ENCODE measurements around the gene CYP3A7. TPM values are rescaled to one million over a fixed set of nuclear protein-coding genes. Genes with fewer than 3 reads are reported as not detected.

CYP3A7 gene
- total and polyA plus RNA-seq, 9 of the 15 experiments (the other 6 are each of a cell fraction or from before 2014, with no cell fraction given) = 0.20 TPM; not detected in 8

GRCh38 chr7:99709260-99709659 lies 25.7 kb downstream of the CYP3A7 start:
- Histone ChIP-seq H3K27me3 (ENCODE audit: control insufficient read depth in 2 of 2, insufficient read depth in 2 of 2, low read length in 2 of 2) (no peaks in the 10 kb centered on the region), H2AFZ (ENCODE audit: low read depth, low read length) (no peak overlapping the region), H3K27ac (ENCODE audit: extremely low read depth, low read depth, low read length) (no peak overlapping the region), H3K4me2 (ENCODE audit: insufficient read depth, low read length) (no peak overlapping the region), H4K20me1 (replicated peaks; ENCODE audit: control insufficient read depth, insufficient read depth, low read length) (no peaks in the 10 kb centered on the region), H3K4me3 (no peak overlapping the region), H3K9me1 (ENCODE audit: control insufficient read depth, insufficient read depth, low read length) (no peaks in the 10 kb centered on the region), H3K9me3 (replicated peaks; ENCODE audit: control insufficient read depth, insufficient read depth, low read depth, low read length) (no peaks in the 10 kb centered on the region), H3K36me3 (ENCODE audit: control insufficient read depth, insufficient read depth, low read length) (no peaks in the 10 kb centered on the region), H3K79me2 (ENCODE audit: control insufficient read depth, insufficient read depth, low read length) (no peaks in the 10 kb centered on the region), H3K9ac (ENCODE audit: insufficient read depth in 1 of 2, low read depth in 2 of 2, low read length in 2 of 2) (no peak overlapping the region), H3K4me1 (replicated peaks in 1 of 2; ENCODE audit: control insufficient read depth in 2 of 2, insufficient read depth in 2 of 2, low read length in 2 of 2) (peaks cover 3% of the 10 kb centered on the region in 2 experiments; a peak in 3 of 5 replicates)
- ATAC-seq = no peak
- BruUV-seq (replicated peaks) = no TSS peak
- no peak for FAIRE-seq
- ChIA-PET POLR2A (no interaction called here), CTCF (ENCODE audit: low intra/inter-chr PET ratio) (no interaction called here)
- intact Hi-C loops (cut with micrococcal nuclease) = no loop called here
- 33% methylated on average over 2 of the region's 2 CpGs for WGBS (ENCODE audit: insufficient coverage, low coverage, missing lambda C conversion rate)
- DNase-seq (ENCODE audit: extremely low read depth in 1 of 4, low spot score in 3 of 4) = no peak
- in situ Hi-C loops (cut with MboI) = no loop called here
- TF ChIP-seq GATAD2B (IDR thresholded peaks at IDR 0.05; ENCODE audit: borderline replicate concordance) (no peak), RBM25 (IDR thresholded peaks at IDR 0.05; ENCODE audit: low read depth, low read length, severe bottlenecking) (no peak), ILK (tag; IDR thresholded peaks at IDR 0.05; ENCODE audit: borderline replicate concordance, low read depth) (no peak), ZKSCAN1 (IDR thresholded peaks at IDR 0.05; ENCODE audit: low read depth, low read length) (no peak), NKRF (IDR thresholded peaks at IDR 0.05; ENCODE audit: borderline replicate concordance) (no peak), CCAR2 (IDR thresholded peaks at IDR 0.05; ENCODE audit: low read depth, low read length) (no peak), ARHGAP35 (IDR thresholded peaks at IDR 0.05; ENCODE audit: partially characterized antibody) (no peak)
- TF ChIP-seq, protein P1, sequence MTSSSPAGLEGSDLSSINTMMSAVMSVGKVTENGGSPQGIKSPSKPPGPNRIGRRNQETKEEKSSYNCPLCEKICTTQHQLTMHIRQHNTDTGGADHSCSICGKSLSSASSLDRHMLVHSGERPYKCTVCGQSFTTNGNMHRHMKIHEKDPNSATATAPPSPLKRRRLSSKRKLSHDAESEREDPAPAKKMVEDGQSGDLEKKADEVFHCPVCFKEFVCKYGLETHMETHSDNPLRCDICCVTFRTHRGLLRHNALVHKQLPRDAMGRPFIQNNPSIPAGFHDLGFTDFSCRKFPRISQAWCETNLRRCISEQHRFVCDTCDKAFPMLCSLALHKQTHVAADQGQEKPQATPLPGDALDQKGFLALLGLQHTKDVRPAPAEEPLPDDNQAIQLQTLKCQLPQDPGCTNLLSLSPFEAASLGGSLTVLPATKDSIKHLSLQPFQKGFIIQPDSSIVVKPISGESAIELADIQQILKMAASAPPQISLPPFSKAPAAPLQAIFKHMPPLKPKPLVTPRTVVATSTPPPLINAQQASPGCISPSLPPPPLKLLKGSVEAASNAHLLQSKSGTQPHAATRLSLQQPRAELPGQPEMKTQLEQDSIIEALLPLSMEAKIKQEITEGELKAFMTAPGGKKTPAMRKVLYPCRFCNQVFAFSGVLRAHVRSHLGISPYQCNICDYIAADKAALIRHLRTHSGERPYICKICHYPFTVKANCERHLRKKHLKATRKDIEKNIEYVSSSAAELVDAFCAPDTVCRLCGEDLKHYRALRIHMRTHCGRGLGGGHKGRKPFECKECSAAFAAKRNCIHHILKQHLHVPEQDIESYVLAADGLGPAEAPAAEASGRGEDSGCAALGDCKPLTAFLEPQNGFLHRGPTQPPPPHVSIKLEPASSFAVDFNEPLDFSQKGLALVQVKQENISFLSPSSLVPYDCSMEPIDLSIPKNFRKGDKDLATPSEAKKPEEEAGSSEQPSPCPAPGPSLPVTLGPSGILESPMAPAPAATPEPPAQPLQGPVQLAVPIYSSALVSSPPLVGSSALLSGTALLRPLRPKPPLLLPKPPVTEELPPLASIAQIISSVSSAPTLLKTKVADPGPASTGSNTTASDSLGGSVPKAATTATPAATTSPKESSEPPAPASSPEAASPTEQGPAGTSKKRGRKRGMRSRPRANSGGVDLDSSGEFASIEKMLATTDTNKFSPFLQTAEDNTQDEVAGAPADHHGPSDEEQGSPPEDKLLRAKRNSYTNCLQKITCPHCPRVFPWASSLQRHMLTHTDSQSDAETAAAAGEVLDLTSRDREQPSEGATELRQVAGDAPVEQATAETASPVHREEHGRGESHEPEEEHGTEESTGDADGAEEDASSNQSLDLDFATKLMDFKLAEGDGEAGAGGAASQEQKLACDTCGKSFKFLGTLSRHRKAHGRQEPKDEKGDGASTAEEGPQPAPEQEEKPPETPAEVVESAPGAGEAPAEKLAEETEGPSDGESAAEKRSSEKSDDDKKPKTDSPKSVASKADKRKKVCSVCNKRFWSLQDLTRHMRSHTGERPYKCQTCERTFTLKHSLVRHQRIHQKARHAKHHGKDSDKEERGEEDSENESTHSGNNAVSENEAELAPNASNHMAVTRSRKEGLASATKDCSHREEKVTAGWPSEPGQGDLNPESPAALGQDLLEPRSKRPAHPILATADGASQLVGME (CRISPR knock-in tag; IDR thresholded peaks at IDR 0.05) = no peak
- TF ChIP-seq, protein P2, sequence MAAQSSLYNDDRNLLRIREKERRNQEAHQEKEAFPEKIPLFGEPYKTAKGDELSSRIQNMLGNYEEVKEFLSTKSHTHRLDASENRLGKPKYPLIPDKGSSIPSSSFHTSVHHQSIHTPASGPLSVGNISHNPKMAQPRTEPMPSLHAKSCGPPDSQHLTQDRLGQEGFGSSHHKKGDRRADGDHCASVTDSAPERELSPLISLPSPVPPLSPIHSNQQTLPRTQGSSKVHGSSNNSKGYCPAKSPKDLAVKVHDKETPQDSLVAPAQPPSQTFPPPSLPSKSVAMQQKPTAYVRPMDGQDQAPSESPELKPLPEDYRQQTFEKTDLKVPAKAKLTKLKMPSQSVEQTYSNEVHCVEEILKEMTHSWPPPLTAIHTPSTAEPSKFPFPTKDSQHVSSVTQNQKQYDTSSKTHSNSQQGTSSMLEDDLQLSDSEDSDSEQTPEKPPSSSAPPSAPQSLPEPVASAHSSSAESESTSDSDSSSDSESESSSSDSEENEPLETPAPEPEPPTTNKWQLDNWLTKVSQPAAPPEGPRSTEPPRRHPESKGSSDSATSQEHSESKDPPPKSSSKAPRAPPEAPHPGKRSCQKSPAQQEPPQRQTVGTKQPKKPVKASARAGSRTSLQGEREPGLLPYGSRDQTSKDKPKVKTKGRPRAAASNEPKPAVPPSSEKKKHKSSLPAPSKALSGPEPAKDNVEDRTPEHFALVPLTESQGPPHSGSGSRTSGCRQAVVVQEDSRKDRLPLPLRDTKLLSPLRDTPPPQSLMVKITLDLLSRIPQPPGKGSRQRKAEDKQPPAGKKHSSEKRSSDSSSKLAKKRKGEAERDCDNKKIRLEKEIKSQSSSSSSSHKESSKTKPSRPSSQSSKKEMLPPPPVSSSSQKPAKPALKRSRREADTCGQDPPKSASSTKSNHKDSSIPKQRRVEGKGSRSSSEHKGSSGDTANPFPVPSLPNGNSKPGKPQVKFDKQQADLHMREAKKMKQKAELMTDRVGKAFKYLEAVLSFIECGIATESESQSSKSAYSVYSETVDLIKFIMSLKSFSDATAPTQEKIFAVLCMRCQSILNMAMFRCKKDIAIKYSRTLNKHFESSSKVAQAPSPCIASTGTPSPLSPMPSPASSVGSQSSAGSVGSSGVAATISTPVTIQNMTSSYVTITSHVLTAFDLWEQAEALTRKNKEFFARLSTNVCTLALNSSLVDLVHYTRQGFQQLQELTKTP (IDR thresholded peaks at IDR 0.05; ENCODE audit: low read depth in 1 of 2, partially characterized antibody in 2 of 2) = no peak
